ENCODE measurements around the gene MSL3. TPM values are rescaled to one million over a fixed set of nuclear protein-coding genes. Genes with fewer than 3 reads are reported as not detected.

The MSL3 gene
- polyA plus RNA-seq, 4 donors = 18.2 to 36.2 (median 23.0) TPM

- FAIRE-seq (no peak), DNase-seq (no peak)
- no peaks in the 10 kb centered on the region for H3K36me3 ChIP-seq (ENCODE audit: control insufficient read depth in 3 of 3, insufficient read depth in 2 of 3, low read depth in 1 of 3, low read length in 3 of 3)
- no peaks in the 10 kb centered on the region for H3K9me3 ChIP-seq (ENCODE audit: control insufficient read depth in 2 of 2, insufficient read depth in 1 of 2, low read depth in 1 of 2, low read length in 1 of 2)
- no peaks in the 10 kb centered on the region for H3K4me1 ChIP-seq (ENCODE audit: control insufficient read depth in 3 of 3, insufficient read depth in 2 of 3, low read depth in 1 of 3, low read length in 2 of 3)
- no peak overlapping the region for H3K27ac ChIP-seq (ENCODE audit: low read depth in 1 of 3, low read length in 2 of 3)
- no peaks in the 10 kb centered on the region for H3K27me3 ChIP-seq (ENCODE audit: control insufficient read depth in 3 of 3, insufficient read depth in 3 of 3, low read length in 3 of 3)
- 59 to 83% (median 67%) methylated on average over 2 of the region's 2 CpGs for WGBS, 3 donors
- H3K4me3 ChIP-seq (ENCODE audit: low read depth in 1 of 3, low read length in 3 of 3) = no peak overlapping the region
Observed at GRCh38 chrX:11739776-11740175, 18.3 kb upstream of the MSL3 start.

- Histone ChIP-seq H3K9me3 (ENCODE audit: control insufficient read depth in 2 of 2, insufficient read depth in 1 of 2, low read depth in 1 of 2, low read length in 1 of 2) (no peaks in the 10 kb centered on the region), H3K4me1 (ENCODE audit: control insufficient read depth in 3 of 3, insufficient read depth in 2 of 3, low read depth in 1 of 3, low read length in 2 of 3) (no peaks in the 10 kb centered on the region), H3K36me3 (ENCODE audit: control insufficient read depth in 3 of 3, insufficient read depth in 2 of 3, low read depth in 1 of 3, low read length in 3 of 3) (no peaks in the 10 kb centered on the region), H3K27me3 (ENCODE audit: control insufficient read depth in 3 of 3, insufficient read depth in 3 of 3, low read length in 3 of 3) (no peaks in the 10 kb centered on the region), H3K4me3 (ENCODE audit: low read depth in 1 of 3, low read length in 3 of 3) (no peak overlapping the region), H3K27ac (ENCODE audit: low read depth in 1 of 3, low read length in 2 of 3) (no peak overlapping the region)
- DNase-seq (no peak), FAIRE-seq (no peak)
- 56 to 81% (median 72%) methylated on average over 3 of the region's 3 CpGs for WGBS, 3 donors
Observed at GRCh38 chrX:11740794-11741193, 17.2 kb upstream of the MSL3 start.

- no peak for FAIRE-seq
- H3K9me3 ChIP-seq (ENCODE audit: control insufficient read depth in 2 of 2, insufficient read depth in 1 of 2, low read depth in 1 of 2, low read length in 1 of 2) = no peaks in the 10 kb centered on the region
- DNase-seq = no peak
- no peaks in the 10 kb centered on the region for H3K27me3 ChIP-seq (ENCODE audit: control insufficient read depth in 3 of 3, insufficient read depth in 3 of 3, low read length in 3 of 3)
- no peaks in the 10 kb centered on the region for H3K36me3 ChIP-seq (ENCODE audit: control insufficient read depth in 3 of 3, insufficient read depth in 2 of 3, low read depth in 1 of 3, low read length in 3 of 3)
- no peak overlapping the region for H3K27ac ChIP-seq (ENCODE audit: low read depth in 1 of 3, low read length in 2 of 3)
- H3K4me1 ChIP-seq (ENCODE audit: control insufficient read depth in 3 of 3, insufficient read depth in 2 of 3, low read depth in 1 of 3, low read length in 2 of 3) = no peaks in the 10 kb centered on the region
- 58 to 82% (median 81%) methylated on average over 2 of the region's 2 CpGs for WGBS, 3 donors
- no peak overlapping the region for H3K4me3 ChIP-seq (ENCODE audit: low read depth in 1 of 3, low read length in 3 of 3)
Observed at GRCh38 chrX:11741574-11741973, 16.5 kb upstream of the MSL3 start.

- Histone ChIP-seq H3K4me3 (ENCODE audit: low read depth in 1 of 3, low read length in 3 of 3) (no peak overlapping the region), H3K4me1 (ENCODE audit: control insufficient read depth in 3 of 3, insufficient read depth in 2 of 3, low read depth in 1 of 3, low read length in 2 of 3) (no peaks in the 10 kb centered on the region), H3K9me3 (ENCODE audit: control insufficient read depth in 2 of 2, insufficient read depth in 1 of 2, low read depth in 1 of 2, low read length in 1 of 2) (no peaks in the 10 kb centered on the region), H3K27ac (ENCODE audit: low read depth in 1 of 3, low read length in 2 of 3) (no peak overlapping the region), H3K27me3 (ENCODE audit: control insufficient read depth in 3 of 3, insufficient read depth in 3 of 3, low read length in 3 of 3) (no peaks in the 10 kb centered on the region), H3K36me3 (ENCODE audit: control insufficient read depth in 3 of 3, insufficient read depth in 2 of 3, low read depth in 1 of 3, low read length in 3 of 3) (no peaks in the 10 kb centered on the region)
- FAIRE-seq = no peak
- 56 to 67% (median 64%) methylated on average over 2 of the region's 2 CpGs for WGBS, 3 donors
- DNase-seq = no peak
Observed at GRCh38 chrX:11745881-11746280, 12.2 kb upstream of the MSL3 start.

GRCh38 chrX:11750046-11750445, 8.0 kb upstream of the MSL3 start:
- no peaks in the 10 kb centered on the region for H3K9me3 ChIP-seq (ENCODE audit: control insufficient read depth in 2 of 2, insufficient read depth in 1 of 2, low read depth in 1 of 2, low read length in 1 of 2)
- H3K27ac ChIP-seq (ENCODE audit: low read depth in 1 of 3, low read length in 2 of 3) = no peak overlapping the region
- no peak for FAIRE-seq
- H3K4me3 ChIP-seq (ENCODE audit: low read depth in 1 of 3, low read length in 3 of 3) = no peak overlapping the region
- H3K4me1 ChIP-seq (ENCODE audit: control insufficient read depth in 3 of 3, insufficient read depth in 2 of 3, low read depth in 1 of 3, low read length in 2 of 3) = no peaks in the 10 kb centered on the region
- 58 to 67% (median 62%) methylated on average over 4 of the region's 4 CpGs for WGBS, 3 donors
- DNase-seq = no peak
- H3K36me3 ChIP-seq (ENCODE audit: control insufficient read depth in 3 of 3, insufficient read depth in 2 of 3, low read depth in 1 of 3, low read length in 3 of 3) = no peaks in the 10 kb centered on the region
- no peaks in the 10 kb centered on the region for H3K27me3 ChIP-seq (ENCODE audit: control insufficient read depth in 3 of 3, insufficient read depth in 3 of 3, low read length in 3 of 3)

- Histone ChIP-seq H3K27me3 (ENCODE audit: control insufficient read depth in 3 of 3, insufficient read depth in 3 of 3, low read length in 3 of 3) (no peaks in the 10 kb centered on the region), H3K27ac (ENCODE audit: low read depth in 1 of 3, low read length in 2 of 3) (no peak overlapping the region), H3K36me3 (ENCODE audit: control insufficient read depth in 3 of 3, insufficient read depth in 2 of 3, low read depth in 1 of 3, low read length in 3 of 3) (no peaks in the 10 kb centered on the region), H3K4me1 (ENCODE audit: control insufficient read depth in 3 of 3, insufficient read depth in 2 of 3, low read depth in 1 of 3, low read length in 2 of 3) (no peaks in the 10 kb centered on the region), H3K4me3 (ENCODE audit: low read depth in 1 of 3, low read length in 3 of 3) (no peak overlapping the region), H3K9me3 (ENCODE audit: control insufficient read depth in 2 of 2, insufficient read depth in 1 of 2, low read depth in 1 of 2, low read length in 1 of 2) (no peaks in the 10 kb centered on the region)
- WGBS, 3 donors = 71 to 86% (median 72%) methylated on average over 4 of the region's 4 CpGs
- FAIRE-seq (no peak), DNase-seq (no peak)
Observed at GRCh38 chrX:11750694-11751093, 7.3 kb upstream of the MSL3 start.

- DNase-seq (no peak), FAIRE-seq (no peak)
Observed at GRCh38 chrX:11751261-11751660, 6.8 kb upstream of the MSL3 start.

GRCh38 chrX:11753668-11754067, 4.4 kb upstream of the MSL3 start:
- no peak for FAIRE-seq
- H3K4me3 ChIP-seq (ENCODE audit: low read depth in 1 of 3, low read length in 3 of 3) = no peak overlapping the region
- 80 to 100% (median 97%) methylated on average over 2 of the region's 2 CpGs for WGBS, 3 donors

More at GRCh38 chrX:11751261-11751660, 6.8 kb upstream of the MSL3 start:
- H3K9me3 ChIP-seq (ENCODE audit: control insufficient read depth in 2 of 2, insufficient read depth in 1 of 2, low read depth in 1 of 2, low read length in 1 of 2) = no peaks in the 10 kb centered on the region
- H3K27ac ChIP-seq (ENCODE audit: low read depth in 1 of 3, low read length in 2 of 3) = no peak overlapping the region
- H3K27me3 ChIP-seq (ENCODE audit: control insufficient read depth in 3 of 3, insufficient read depth in 3 of 3, low read length in 3 of 3) = no peaks in the 10 kb centered on the region
- no peaks in the 10 kb centered on the region for H3K4me1 ChIP-seq (ENCODE audit: control insufficient read depth in 3 of 3, insufficient read depth in 2 of 3, low read depth in 1 of 3, low read length in 2 of 3)
- H3K4me3 ChIP-seq (ENCODE audit: low read depth in 1 of 3, low read length in 3 of 3) = no peak overlapping the region
- H3K36me3 ChIP-seq (ENCODE audit: control insufficient read depth in 3 of 3, insufficient read depth in 2 of 3, low read depth in 1 of 3, low read length in 3 of 3) = no peaks in the 10 kb centered on the region

GRCh38 chrX:11754958-11755645, 2.9 kb upstream of the MSL3 start:
- Histone ChIP-seq H3K4me3 (ENCODE audit: low read depth in 1 of 3, low read length in 3 of 3) (no peak overlapping the region), H3K27ac (ENCODE audit: low read depth in 1 of 3, low read length in 2 of 3) (no peak overlapping the region), H3K4me1 (ENCODE audit: control insufficient read depth in 3 of 3, insufficient read depth in 2 of 3, low read depth in 1 of 3, low read length in 2 of 3) (peaks cover 0 to 4% (median 0%) of the 10 kb centered on the region in 3 donors), H3K27me3 (ENCODE audit: control insufficient read depth in 3 of 3, insufficient read depth in 3 of 3, low read length in 3 of 3) (no peaks in the 10 kb centered on the region), H3K9me3 (ENCODE audit: control insufficient read depth in 2 of 2, insufficient read depth in 1 of 2, low read depth in 1 of 2, low read length in 1 of 2) (no peaks in the 10 kb centered on the region), H3K36me3 (ENCODE audit: control insufficient read depth in 3 of 3, insufficient read depth in 2 of 3, low read depth in 1 of 3, low read length in 3 of 3) (no peaks in the 10 kb centered on the region)
- 83 to 90% (median 87%) methylated on average over 18 of the region's 18 CpGs for whole genome bisulfite sequencing, 3 donors
- FAIRE-seq (no peak), DNase-seq (no peak)

More at GRCh38 chrX:11753668-11754067, 4.4 kb upstream of the MSL3 start:
- H3K36me3 ChIP-seq (ENCODE audit: control insufficient read depth in 3 of 3, insufficient read depth in 2 of 3, low read depth in 1 of 3, low read length in 3 of 3) = no peaks in the 10 kb centered on the region
- DNase-seq = no peak
- no peaks in the 10 kb centered on the region for H3K9me3 ChIP-seq (ENCODE audit: control insufficient read depth in 2 of 2, insufficient read depth in 1 of 2, low read depth in 1 of 2, low read length in 1 of 2)
- no peaks in the 10 kb centered on the region for H3K27me3 ChIP-seq (ENCODE audit: control insufficient read depth in 3 of 3, insufficient read depth in 3 of 3, low read length in 3 of 3)
- H3K4me1 ChIP-seq (ENCODE audit: control insufficient read depth in 3 of 3, insufficient read depth in 2 of 3, low read depth in 1 of 3, low read length in 2 of 3) = peaks cover 0 to 4% (median 0%) of the 10 kb centered on the region in 3 donors
- H3K27ac ChIP-seq (ENCODE audit: low read depth in 1 of 3, low read length in 2 of 3) = no peak overlapping the region

Measured in small intestine (tissue), 7 donors.